ENCODE results near the gene GCN1.

GRCh38 chr12:120157678-120158077, 36.8 kb downstream of the GCN1 start:
- TF ChIP-seq, protein P1, sequence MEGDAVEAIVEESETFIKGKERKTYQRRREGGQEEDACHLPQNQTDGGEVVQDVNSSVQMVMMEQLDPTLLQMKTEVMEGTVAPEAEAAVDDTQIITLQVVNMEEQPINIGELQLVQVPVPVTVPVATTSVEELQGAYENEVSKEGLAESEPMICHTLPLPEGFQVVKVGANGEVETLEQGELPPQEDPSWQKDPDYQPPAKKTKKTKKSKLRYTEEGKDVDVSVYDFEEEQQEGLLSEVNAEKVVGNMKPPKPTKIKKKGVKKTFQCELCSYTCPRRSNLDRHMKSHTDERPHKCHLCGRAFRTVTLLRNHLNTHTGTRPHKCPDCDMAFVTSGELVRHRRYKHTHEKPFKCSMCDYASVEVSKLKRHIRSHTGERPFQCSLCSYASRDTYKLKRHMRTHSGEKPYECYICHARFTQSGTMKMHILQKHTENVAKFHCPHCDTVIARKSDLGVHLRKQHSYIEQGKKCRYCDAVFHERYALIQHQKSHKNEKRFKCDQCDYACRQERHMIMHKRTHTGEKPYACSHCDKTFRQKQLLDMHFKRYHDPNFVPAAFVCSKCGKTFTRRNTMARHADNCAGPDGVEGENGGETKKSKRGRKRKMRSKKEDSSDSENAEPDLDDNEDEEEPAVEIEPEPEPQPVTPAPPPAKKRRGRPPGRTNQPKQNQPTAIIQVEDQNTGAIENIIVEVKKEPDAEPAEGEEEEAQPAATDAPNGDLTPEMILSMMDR (IDR thresholded peaks at IDR 0.05) = no peak
- no peak for TF ChIP-seq POLR2A (IDR thresholded peaks at IDR 0.05)
